Mesodermal cell (in vitro differentiated cells): ENCODE data around the gene NEK4.

Source experiments
- H3K27ac ChIP-seq: 2 replicates; pipeline ENCODE4 v1.7.0; 2013; ENCODE audit warnings: mild to moderate bottlenecking, low read depth, low read length, moderate library complexity; ENCODE audit not compliant: severe bottlenecking
- H3K36me3 ChIP-seq: 2 replicates; pipeline ENCODE4 v1.7.1; 2013; ENCODE audit warnings: mild to moderate bottlenecking, low read length, moderate library complexity; ENCODE audit not compliant: control insufficient read depth, insufficient read depth
- H3K4me1 ChIP-seq: one replicate; pipeline ENCODE4 v1.7.1; 2013; ENCODE audit warnings: mild to moderate bottlenecking, low read length; ENCODE audit not compliant: insufficient read depth, control insufficient read depth, poor library complexity, severe bottlenecking
- H3K4me3 ChIP-seq: 2 replicates; pipeline ENCODE4 v1.7.0; 2013; ENCODE audit warnings: low read length, control low read depth, mild to moderate bottlenecking; ENCODE audit not compliant: insufficient read depth, poor library complexity, severe bottlenecking; ENCODE audit errors: extremely low read depth
- H3K9me3 ChIP-seq: 2 replicates; pipeline ENCODE4 v1.7.1; 2013; ENCODE audit warnings: mild to moderate bottlenecking, low read length, moderate library complexity; ENCODE audit not compliant: control insufficient read depth
- WGBS, 2 experiments: methylation state at CpG; one replicate each; pipeline ENCODE4 v1.1.5; 2013; ENCODE audit warnings: missing lambda C conversion rate in 2 of 2; ENCODE audit not compliant: insufficient coverage in 2 of 2; 5-methylcytosine and 5-hydroxymethylcytosine counted together

Gene NEK4

DNA sequence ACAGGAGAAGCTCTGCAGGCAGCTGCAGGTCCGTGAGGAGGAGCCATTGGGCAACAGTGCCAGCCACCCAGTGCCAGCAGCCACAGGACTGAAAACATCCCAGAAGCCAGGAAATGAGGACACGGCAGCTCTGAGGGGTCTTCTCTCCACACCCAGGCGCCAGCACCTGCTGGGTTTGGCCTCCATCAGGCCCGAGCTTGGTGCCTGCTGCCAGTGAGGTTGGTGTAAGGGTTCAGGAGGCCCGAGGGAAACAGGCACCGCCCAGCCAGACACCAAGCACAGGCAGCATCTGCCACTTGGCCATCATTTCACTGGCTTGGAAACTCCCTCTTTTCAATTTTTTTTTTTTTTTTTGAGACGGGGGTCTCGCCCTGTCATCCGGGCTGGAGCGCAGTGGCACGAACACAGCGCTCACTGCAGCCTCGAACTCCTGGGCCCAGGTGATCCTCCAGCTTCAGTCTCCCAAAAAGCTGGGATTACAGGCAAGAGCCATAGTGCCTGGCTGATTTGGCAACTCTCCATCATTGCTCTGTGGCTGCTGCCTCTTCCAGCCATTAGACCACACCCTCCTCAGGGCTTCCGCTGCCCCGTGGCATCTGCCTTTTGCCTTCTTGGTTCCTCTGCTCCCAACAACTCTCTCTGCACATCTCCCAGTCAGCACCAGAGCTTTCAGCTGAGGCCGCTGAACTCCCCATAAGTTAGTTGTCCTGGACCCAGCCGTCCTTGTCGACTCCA is 22.4 kb upstream of the NEK4 start:
- WGBS, 2 experiments: 81 to 93% methylated on average over 10 to 16 of the region's 18 CpGs
- Histone ChIP-seq H3K4me1 (no peaks in the 10 kb centered on the region), H3K9me3 (no peaks in the 10 kb centered on the region), H3K27ac (no peak overlapping the region), H3K4me3 (no peak overlapping the region), H3K36me3 (no peaks in the 10 kb centered on the region)

DNA sequence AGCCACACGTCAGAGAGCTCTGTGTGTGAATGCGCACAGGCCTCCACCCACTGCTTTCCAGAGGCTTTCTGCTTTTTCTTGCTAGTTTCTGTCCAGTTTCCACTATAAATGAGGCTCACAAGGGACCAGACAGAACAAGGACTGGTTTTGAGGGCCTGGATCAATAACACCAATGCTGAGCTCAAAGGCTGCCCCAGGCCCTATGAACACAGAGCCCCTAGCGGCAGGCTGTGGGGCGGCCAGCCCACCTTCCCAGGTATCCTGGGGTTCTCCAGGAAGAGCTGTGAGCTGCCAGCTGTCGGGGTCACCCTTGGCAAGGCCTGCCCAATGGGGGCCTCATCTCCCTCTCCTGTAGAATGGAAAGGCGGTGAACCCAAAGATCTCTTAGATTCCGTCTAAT is 21.7 kb upstream of the NEK4 start:
- 71 to 77% methylated on average over 7 of the region's 7 CpGs for WGBS, 2 experiments
- Histone ChIP-seq H3K27ac (no peak overlapping the region), H3K4me1 (no peaks in the 10 kb centered on the region), H3K9me3 (no peaks in the 10 kb centered on the region), H3K36me3 (no peaks in the 10 kb centered on the region), H3K4me3 (no peak overlapping the region)

DNA sequence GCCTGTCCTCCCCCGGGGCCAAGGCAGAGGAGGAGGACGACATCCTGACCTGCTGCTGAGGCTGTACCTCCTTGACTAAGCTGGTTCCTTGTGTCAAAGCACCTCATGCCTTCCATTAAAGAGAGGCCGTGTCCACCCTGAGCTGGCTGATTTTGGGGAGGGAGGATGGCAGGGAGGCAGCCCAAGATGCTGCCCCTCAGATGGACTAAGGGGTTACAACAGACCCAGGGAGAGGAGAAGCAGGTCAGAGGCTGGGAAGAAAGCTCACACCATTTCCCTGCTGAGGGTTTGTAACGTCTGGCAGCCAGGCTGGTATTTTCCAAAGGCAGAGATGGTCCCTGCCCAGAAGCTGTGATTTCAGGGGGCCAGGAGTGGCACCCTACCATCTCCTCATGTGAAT is 21.2 kb upstream of the NEK4 start:
- Histone ChIP-seq H3K4me3 (no peak overlapping the region), H3K27ac (no peak overlapping the region), H3K36me3 (no peaks in the 10 kb centered on the region), H3K4me1 (no peaks in the 10 kb centered on the region), H3K9me3 (no peaks in the 10 kb centered on the region)
- 68 to 100% methylated on average over 3 to 4 of the region's 4 CpGs for WGBS, 2 experiments

DNA sequence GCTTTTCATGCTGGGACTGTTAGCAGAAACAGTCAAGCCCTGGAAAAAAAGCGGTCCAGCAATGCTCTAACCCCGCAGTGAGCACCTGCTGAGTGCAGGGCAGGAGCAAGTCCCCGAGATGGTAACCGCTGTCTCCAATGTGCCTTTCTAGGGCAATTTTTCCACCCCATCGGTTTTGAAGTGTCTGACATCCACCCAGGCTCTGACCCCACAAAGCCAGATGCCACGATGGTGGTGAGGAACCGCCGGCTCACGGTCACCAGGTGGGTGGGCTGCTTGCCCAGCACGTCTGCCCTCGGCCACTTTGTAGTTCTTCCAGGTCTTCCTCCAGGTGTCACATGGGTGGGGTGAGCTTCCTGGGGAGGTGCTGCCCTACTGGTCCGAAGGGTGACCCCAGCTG is 20.6 kb upstream of the NEK4 start:
- WGBS, 2 experiments: 87 to 90% methylated on average over 7 to 10 of the region's 12 CpGs
- Histone ChIP-seq H3K4me3 (no peak overlapping the region), H3K9me3 (no peaks in the 10 kb centered on the region), H3K36me3 (no peaks in the 10 kb centered on the region), H3K4me1 (no peaks in the 10 kb centered on the region), H3K27ac (no peak overlapping the region)

DNA sequence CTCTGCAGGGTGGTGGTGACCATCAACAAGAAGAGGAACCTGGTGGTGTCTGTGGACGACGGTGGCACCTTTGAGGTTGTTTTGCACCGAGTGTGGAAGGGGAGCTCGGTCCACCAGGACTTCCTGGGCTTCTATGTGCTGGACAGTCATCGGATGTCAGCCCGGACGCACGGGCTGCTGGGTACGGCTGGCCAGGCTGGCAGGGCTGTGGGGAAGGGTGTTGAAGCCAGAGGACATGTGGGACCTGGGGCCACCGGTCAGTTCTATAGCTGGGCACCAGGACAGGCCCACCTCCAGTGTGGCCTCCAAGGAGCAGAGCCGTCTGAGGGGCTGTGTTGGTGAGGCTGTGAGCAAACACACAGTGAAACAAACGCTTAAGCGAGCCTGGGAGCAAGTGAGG is 20.0 kb upstream of the NEK4 start:
- Histone ChIP-seq H3K36me3 (no peaks in the 10 kb centered on the region), H3K4me1 (no peaks in the 10 kb centered on the region), H3K4me3 (no peak overlapping the region), H3K9me3 (no peaks in the 10 kb centered on the region), H3K27ac (no peak overlapping the region)
- 91 to 94% methylated on average over 9 to 13 of the region's 13 CpGs for WGBS, 2 experiments

DNA sequence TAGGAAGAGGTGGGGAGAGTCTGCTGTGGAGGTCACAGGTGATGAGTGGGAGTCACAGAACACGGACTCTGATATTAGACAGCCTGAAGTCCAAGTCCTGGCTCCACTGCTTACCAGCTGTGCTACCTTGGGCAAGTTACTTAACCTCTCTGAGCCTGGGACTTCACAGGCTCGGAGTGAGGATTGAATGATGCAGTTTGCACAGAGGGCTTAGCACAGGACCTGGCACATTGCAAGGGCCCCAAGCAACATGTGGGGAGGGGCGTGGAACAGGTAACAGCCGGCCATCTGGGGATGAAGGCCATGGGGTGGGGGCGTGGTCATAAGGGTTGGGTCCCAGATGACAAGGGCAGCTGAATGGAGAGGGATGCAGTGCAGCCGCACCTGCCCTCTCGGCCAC is 19.6 kb upstream of the NEK4 start:
- Histone ChIP-seq H3K36me3 (no peaks in the 10 kb centered on the region), H3K4me3 (no peak overlapping the region), H3K9me3 (no peaks in the 10 kb centered on the region), H3K4me1 (no peaks in the 10 kb centered on the region), H3K27ac (no peak overlapping the region)
- WGBS, 2 experiments: 82 to 93% methylated on average over 7 of the region's 7 CpGs

DNA sequence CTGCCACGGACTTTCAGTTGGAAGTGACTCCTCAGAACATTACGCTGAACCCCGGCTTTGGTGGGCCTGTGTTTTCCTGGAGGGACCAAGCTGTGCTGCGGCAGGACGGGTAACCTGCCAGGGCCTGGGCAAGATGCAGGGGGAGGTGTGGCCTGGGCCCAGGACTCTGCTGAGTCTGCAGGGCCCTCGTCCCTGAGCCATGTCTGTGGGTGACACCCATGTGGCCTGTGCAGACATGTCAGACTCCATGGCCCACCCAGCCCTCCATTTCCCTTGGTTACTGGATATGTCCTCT is 19.0 kb upstream of the NEK4 start:
- H3K4me1 ChIP-seq: no peaks in the 10 kb centered on the region
- no peak overlapping the region for H3K27ac ChIP-seq
- 92 to 94% methylated on average over 6 of the region's 6 CpGs for WGBS, 2 experiments
- no peaks in the 10 kb centered on the region for H3K9me3 ChIP-seq
- H3K4me3 ChIP-seq: no peak overlapping the region
- no peaks in the 10 kb centered on the region for H3K36me3 ChIP-seq

DNA sequence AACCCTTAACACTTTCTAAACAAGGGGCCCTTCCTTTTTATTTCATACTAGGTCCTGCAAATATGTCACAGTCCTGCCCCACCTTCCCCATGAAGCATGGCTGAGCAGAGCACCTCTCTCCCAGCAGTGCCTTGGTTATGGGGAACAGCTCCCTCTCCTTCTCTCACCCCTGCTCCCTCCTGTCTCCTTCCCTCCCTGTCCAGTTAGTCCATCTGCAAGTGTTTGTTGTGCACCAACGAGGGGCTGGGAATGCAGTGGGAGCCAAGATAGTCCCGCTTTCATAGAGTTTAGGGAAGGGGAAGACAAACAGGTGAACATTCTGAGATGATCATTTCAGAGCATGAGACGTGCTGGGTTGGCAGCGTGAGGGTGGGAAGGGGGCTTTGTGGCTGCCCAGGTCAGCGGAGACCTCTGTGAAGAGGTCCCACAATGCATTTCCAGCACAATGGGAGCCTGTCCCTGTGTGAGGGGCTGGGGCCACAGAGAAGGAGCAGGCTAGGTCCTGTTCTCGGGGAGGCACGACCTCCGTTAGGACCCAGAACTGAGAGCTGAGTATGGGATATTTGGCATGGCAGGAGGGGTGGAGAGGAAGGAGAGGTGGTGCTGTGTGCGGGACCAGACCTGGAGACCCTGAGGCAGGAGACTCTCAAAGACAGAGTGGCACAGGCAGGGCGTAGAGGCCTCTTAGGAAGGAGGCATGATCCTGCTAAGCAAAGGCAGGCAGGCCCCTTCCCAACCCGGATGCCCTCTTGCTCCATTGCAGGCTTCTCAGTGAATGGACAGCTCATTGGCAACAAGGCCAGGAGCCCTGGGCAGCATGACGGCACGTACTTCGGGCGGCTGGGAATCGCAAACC is 18.4 kb upstream of the NEK4 start:
- Histone ChIP-seq H3K4me3 (no peak overlapping the region), H3K36me3 (no peaks in the 10 kb centered on the region), H3K9me3 (no peaks in the 10 kb centered on the region), H3K27ac (no peak overlapping the region), H3K4me1 (no peaks in the 10 kb centered on the region)
- WGBS, 2 experiments: 89 to 91% methylated on average over 15 to 16 of the region's 16 CpGs

DNA sequence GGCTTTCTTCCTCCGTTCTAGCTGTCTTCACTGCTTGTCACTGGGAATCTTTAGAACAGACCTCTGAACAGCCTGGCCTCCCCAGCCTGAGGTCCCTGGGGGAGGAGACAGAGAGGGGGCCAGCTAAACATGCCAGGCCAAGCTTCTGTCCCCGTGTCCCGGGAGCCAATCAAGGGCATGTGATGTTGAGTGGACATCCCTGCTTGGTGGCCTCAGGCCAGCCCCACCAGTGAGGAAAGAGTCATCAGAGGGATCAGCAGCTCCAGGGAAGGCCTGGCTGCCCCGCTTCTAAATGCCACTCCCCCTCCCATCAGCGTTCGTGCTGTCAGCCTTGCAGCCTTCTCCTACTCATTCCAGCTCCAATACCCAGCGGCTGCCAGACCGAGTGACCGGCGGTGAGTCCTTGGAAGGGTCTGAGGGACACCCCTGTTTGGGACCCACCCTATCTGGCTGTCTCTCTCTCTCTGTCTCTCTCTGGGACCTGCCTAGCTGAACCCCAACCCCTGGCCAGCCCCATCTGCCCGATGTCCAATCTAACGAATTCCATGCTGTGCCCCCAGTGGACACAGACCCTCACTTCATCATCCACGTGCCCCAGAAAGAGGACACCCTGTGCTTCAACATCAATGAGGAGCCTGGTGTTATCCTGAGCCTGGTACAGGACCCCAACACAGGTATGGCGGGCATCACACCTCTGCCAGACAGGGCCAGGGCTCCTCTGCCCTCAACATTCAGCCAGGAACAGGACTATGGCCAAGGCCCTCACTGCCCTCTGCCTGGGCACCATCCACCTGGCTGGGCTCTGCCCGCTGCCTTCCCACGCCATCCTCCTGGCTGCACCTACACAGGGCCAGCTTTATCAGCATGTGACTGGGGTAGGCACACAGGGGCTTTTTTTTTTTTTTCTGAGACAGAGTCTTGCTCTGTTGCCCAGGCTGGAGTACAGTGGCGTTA is 17.2 kb upstream of the NEK4 start:
- WGBS, 2 experiments: 85 to 87% methylated on average over 10 to 13 of the region's 17 CpGs
- no peak overlapping the region for H3K27ac ChIP-seq
- H3K4me1 ChIP-seq: no peaks in the 10 kb centered on the region
- no peak overlapping the region for H3K4me3 ChIP-seq
- H3K36me3 ChIP-seq: no peaks in the 10 kb centered on the region
- no peaks in the 10 kb centered on the region for H3K9me3 ChIP-seq

DNA sequence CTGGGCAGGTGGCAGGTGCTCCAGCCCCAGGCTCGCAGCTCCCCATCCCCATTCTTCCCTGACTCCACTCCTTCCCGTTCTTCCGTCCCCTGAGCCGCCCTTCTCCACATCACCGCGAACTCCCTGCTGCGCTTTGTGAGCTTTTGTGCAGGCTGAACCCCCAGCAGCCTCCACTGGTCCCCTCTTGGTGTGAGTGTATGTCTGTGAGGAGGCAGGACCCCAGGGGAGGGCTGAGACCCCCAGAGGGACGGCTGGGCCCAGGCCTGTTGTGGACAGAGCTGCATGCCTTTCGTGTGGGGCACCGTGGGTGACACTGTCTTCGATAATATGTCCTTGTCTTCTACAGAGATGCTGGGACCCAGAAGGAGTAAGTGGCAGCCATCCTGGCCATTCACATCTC is 16.5 kb upstream of the NEK4 start:
- no peak overlapping the region for H3K4me3 ChIP-seq
- H3K4me1 ChIP-seq: no peaks in the 10 kb centered on the region
- H3K27ac ChIP-seq: no peak overlapping the region
- 88 to 96% methylated on average over 5 of the region's 11 CpGs for WGBS, 2 experiments
- no peaks in the 10 kb centered on the region for H3K9me3 ChIP-seq
- no peaks in the 10 kb centered on the region for H3K36me3 ChIP-seq
